ENCODE measurements around the gene NEDD4L. TPM values are rescaled to one million over a fixed set of nuclear protein-coding genes. Genes with fewer than 3 reads are reported as not detected.

The NEDD4L gene
- polyA plus RNA-seq, 6 donors from 2014 or later = 3.2 to 5.8 (median 3.5) TPM

GRCh38 chr18:58387716-58388115 is 343.7 kb downstream of the NEDD4L start:
- ATAC-seq (ENCODE audit: low read depth in 2 of 2) (no peak), DNase-seq (no peak)
- H3K27me3 Mint-ChIP-seq = no peaks in the 10 kb centered on the region
- peaks cover 7 to 8% of the 10 kb centered on the region in 2 donors for H3K36me3 Mint-ChIP-seq
- H3K4me3 Mint-ChIP-seq = no peak overlapping the region
- H3K9me3 Mint-ChIP-seq = no peaks in the 10 kb centered on the region
- no peaks in the 10 kb centered on the region for H3K4me1 Mint-ChIP-seq
- H3K27ac Mint-ChIP-seq = no peak overlapping the region

GRCh38 chr18:58388736-58389135 is 344.7 kb downstream of the NEDD4L start:
- peaks cover 8 to 10% of the 10 kb centered on the region in 2 donors for H3K36me3 Mint-ChIP-seq
- no peak overlapping the region for H3K27ac Mint-ChIP-seq
- H3K4me3 Mint-ChIP-seq = no peak overlapping the region
- DNase-seq = no peak
- no peaks in the 10 kb centered on the region for H3K27me3 Mint-ChIP-seq
- no peaks in the 10 kb centered on the region for H3K9me3 Mint-ChIP-seq
- H3K4me1 Mint-ChIP-seq = no peaks in the 10 kb centered on the region
- ATAC-seq (ENCODE audit: low read depth in 2 of 2) = no peak

GRCh38 chr18:58389745-58390144 is 345.7 kb downstream of the NEDD4L start:
- Mint-ChIP-seq H3K27me3 (no peaks in the 10 kb centered on the region), H3K4me3 (no peak overlapping the region), H3K36me3 (peaks cover 8 to 11% of the 10 kb centered on the region in 2 donors), H3K27ac (no peak overlapping the region), H3K4me1 (no peaks in the 10 kb centered on the region), H3K9me3 (no peaks in the 10 kb centered on the region)
- DNase-seq (no peak), ATAC-seq (ENCODE audit: low read depth in 2 of 2) (no peak)

- Mint-ChIP-seq H3K4me3 (no peak overlapping the region), H3K9me3 (no peaks in the 10 kb centered on the region), H3K27ac (peak overlapping the region in 1 of 6 donors; percentile 43), H3K4me1 (no peaks in the 10 kb centered on the region), H3K36me3 (peaks cover 4 to 5% of the 10 kb centered on the region in 2 donors), H3K27me3 (no peaks in the 10 kb centered on the region)
- no peak for DNase-seq
- no peak for ATAC-seq (ENCODE audit: low read depth in 2 of 2)
Observed at GRCh38 chr18:58390399-58390798, 346.4 kb downstream of the NEDD4L start.

- Mint-ChIP-seq H3K36me3 (peaks cover 0 to 4% of the 10 kb centered on the region in 2 donors), H3K9me3 (no peaks in the 10 kb centered on the region), H3K27ac (peak overlapping the region in 2 of 6 donors; percentile 56 to 81), H3K4me1 (no peaks in the 10 kb centered on the region), H3K4me3 (no peak overlapping the region), H3K27me3 (no peaks in the 10 kb centered on the region)
- no peak for DNase-seq
- no peak for ATAC-seq (ENCODE audit: low read depth in 2 of 2)
Observed at GRCh38 chr18:58391231-58391825, 347.3 kb downstream of the NEDD4L start.

GRCh38 chr18:58391932-58392323 is 347.9 kb downstream of the NEDD4L start:
- ATAC-seq (ENCODE audit: low read depth in 2 of 2) (no peak), DNase-seq (no peak)
- H3K4me1 Mint-ChIP-seq = no peaks in the 10 kb centered on the region
- H3K9me3 Mint-ChIP-seq = no peaks in the 10 kb centered on the region
- H3K4me3 Mint-ChIP-seq = no peak overlapping the region
- peak overlapping the region in 2 of 6 donors; percentile 12 to 40 for H3K27ac Mint-ChIP-seq
- H3K36me3 Mint-ChIP-seq = peaks cover 0 to 4% of the 10 kb centered on the region in 2 donors
- H3K27me3 Mint-ChIP-seq = no peaks in the 10 kb centered on the region

GRCh38 chr18:58392324-58393000 is 348.4 kb downstream of the NEDD4L start:
- peaks cover 0 to 4% of the 10 kb centered on the region in 2 donors for H3K36me3 Mint-ChIP-seq

GRCh38 chr18:58393295-58393694 is 349.3 kb downstream of the NEDD4L start:
- DNase-seq (no peak), ATAC-seq (ENCODE audit: low read depth in 2 of 2) (no peak)
- no peak overlapping the region for H3K27ac Mint-ChIP-seq
- H3K9me3 Mint-ChIP-seq = no peaks in the 10 kb centered on the region
- H3K4me1 Mint-ChIP-seq = no peaks in the 10 kb centered on the region
- no peak overlapping the region for H3K4me3 Mint-ChIP-seq
- H3K27me3 Mint-ChIP-seq = no peaks in the 10 kb centered on the region
- H3K36me3 Mint-ChIP-seq = peaks cover 0 to 4% of the 10 kb centered on the region in 2 donors

More at GRCh38 chr18:58392324-58393000, 348.4 kb downstream of the NEDD4L start:
- Mint-ChIP-seq H3K27me3 (no peaks in the 10 kb centered on the region), H3K4me1 (no peaks in the 10 kb centered on the region), H3K4me3 (no peak overlapping the region), H3K9me3 (no peaks in the 10 kb centered on the region), H3K27ac (peak overlapping the region in 1 of 6 donors; percentile 12)
- DNase-seq (no peak), ATAC-seq (ENCODE audit: low read depth in 2 of 2) (no peak)

GRCh38 chr18:58394046-58394445 is 350.0 kb downstream of the NEDD4L start:
- H3K4me3 Mint-ChIP-seq = no peak overlapping the region
- ATAC-seq (ENCODE audit: low read depth in 2 of 2) = no peak
- H3K9me3 Mint-ChIP-seq = no peaks in the 10 kb centered on the region
- H3K4me1 Mint-ChIP-seq = no peaks in the 10 kb centered on the region
- peaks cover 0 to 4% of the 10 kb centered on the region in 2 donors for H3K36me3 Mint-ChIP-seq
- H3K27me3 Mint-ChIP-seq = no peaks in the 10 kb centered on the region
- DNase-seq = no peak
- no peak overlapping the region for H3K27ac Mint-ChIP-seq

- H3K27ac Mint-ChIP-seq = peak overlapping the region in 1 of 6 donors; percentile 27
- no peaks in the 10 kb centered on the region for H3K4me1 Mint-ChIP-seq
- H3K27me3 Mint-ChIP-seq = no peaks in the 10 kb centered on the region
- H3K36me3 Mint-ChIP-seq = peaks cover 0 to 4% of the 10 kb centered on the region in 2 donors
- no peaks in the 10 kb centered on the region for H3K9me3 Mint-ChIP-seq
- DNase-seq = no peak
- H3K4me3 Mint-ChIP-seq = no peak overlapping the region
- no peak for ATAC-seq (ENCODE audit: low read depth in 2 of 2)
Observed at GRCh38 chr18:58394602-58395425, 350.8 kb downstream of the NEDD4L start.

GRCh38 chr18:58396144-58396543 is 352.1 kb downstream of the NEDD4L start:
- Mint-ChIP-seq H3K27ac (no peak overlapping the region), H3K27me3 (no peaks in the 10 kb centered on the region), H3K4me3 (no peak overlapping the region), H3K4me1 (no peaks in the 10 kb centered on the region), H3K9me3 (no peaks in the 10 kb centered on the region), H3K36me3 (peaks cover 0 to 4% of the 10 kb centered on the region in 2 donors)
- ATAC-seq (ENCODE audit: low read depth in 2 of 2) (no peak), DNase-seq (no peak)

GRCh38 chr18:58396966-58397365 is 352.9 kb downstream of the NEDD4L start:
- H3K36me3 Mint-ChIP-seq = peaks cover 0 to 4% of the 10 kb centered on the region in 2 donors

GRCh38 chr18:58397385-58398132 is 353.5 kb downstream of the NEDD4L start:
- Mint-ChIP-seq H3K9me3 (no peaks in the 10 kb centered on the region), H3K4me3 (no peak overlapping the region)
- DNase-seq = no peak

More at GRCh38 chr18:58396966-58397365, 352.9 kb downstream of the NEDD4L start:
- H3K4me1 Mint-ChIP-seq = no peaks in the 10 kb centered on the region
- no peaks in the 10 kb centered on the region for H3K27me3 Mint-ChIP-seq
- no peak for DNase-seq
- no peak overlapping the region for H3K27ac Mint-ChIP-seq
- no peaks in the 10 kb centered on the region for H3K9me3 Mint-ChIP-seq
- no peak overlapping the region for H3K4me3 Mint-ChIP-seq
- no peak for ATAC-seq (ENCODE audit: low read depth in 2 of 2)

More at GRCh38 chr18:58397385-58398132, 353.5 kb downstream of the NEDD4L start:
- peaks cover 0 to 4% of the 10 kb centered on the region in 2 donors for H3K36me3 Mint-ChIP-seq
- H3K27me3 Mint-ChIP-seq = no peaks in the 10 kb centered on the region
- ATAC-seq (ENCODE audit: low read depth in 2 of 2) = no peak
- H3K4me1 Mint-ChIP-seq = no peaks in the 10 kb centered on the region
- H3K27ac Mint-ChIP-seq = no peak overlapping the region

All from naive B cell (primary cell).